GM13977 (cell line): ENCODE data around the gene SYTL3.
A peak's percentile ranks its signal among the peaks of the same experiment; 100 is the strongest.

Experiments used
- DNase-seq: peaks from one replicate; pipeline ENCODE4 v3.0.0; 2012; ENCODE audit warnings: low spot score
- CTCF ChIP-seq: IDR thresholded peaks from 2 replicates; pipeline ENCODE4 v1.5.1; 2012; ENCODE audit warnings: mild to moderate bottlenecking, control low read depth; ENCODE audit not compliant: insufficient read depth; ENCODE audit errors: extremely low read depth, missing control alignments
- in situ Hi-C: fragments of 300-500 bp; cut with MboI; formaldehyde crosslinking; loops from one replicate; pipeline ENCODE4 v1.12.0; 2022; ENCODE audit warnings: low sequenced_read_pairs, low pct_unique_long_range_greater_than_20kb, mixed read lengths, inconsistent platforms; ENCODE audit not compliant: unreplicated experiment

Gene SYTL3

GRCh38 chr6:158743033-158743651 lies 93.3 kb downstream of the SYTL3 start:
- in situ Hi-C loops, result no loop called here
- no peak for TF ChIP-seq CTCF
- DNase-seq, result no peak

- TF ChIP-seq CTCF, result no peak
- DNase-seq, result no peak
- in situ Hi-C loops, result no loop called here
Observed at GRCh38 chr6:158744986-158745430, 95.2 kb downstream of the SYTL3 start.

GRCh38 chr6:158751224-158751623 lies 101.4 kb downstream of the SYTL3 start:
- no peak for TF ChIP-seq CTCF
- in situ Hi-C loops, result no loop called here
- no peak for DNase-seq

- TF ChIP-seq CTCF, result no peak
- in situ Hi-C loops, result no loop called here
Observed at GRCh38 chr6:158751921-158752320, 102.1 kb downstream of the SYTL3 start.

GRCh38 chr6:158752613-158753012 lies 102.8 kb downstream of the SYTL3 start:
- no peak for DNase-seq
- in situ Hi-C loops, result no loop called here
- peak; percentile 30 for TF ChIP-seq CTCF

More at GRCh38 chr6:158751921-158752320, 102.1 kb downstream of the SYTL3 start:
- no peak for DNase-seq

- no peak for DNase-seq
- in situ Hi-C loops, result no loop called here
- no peak for TF ChIP-seq CTCF
Observed at GRCh38 chr6:158753811-158754210, 104.0 kb downstream of the SYTL3 start.

GRCh38 chr6:158754738-158755137 lies 104.9 kb downstream of the SYTL3 start:
- TF ChIP-seq CTCF, result no peak
- DNase-seq, result no peak
- in situ Hi-C loops, result no loop called here
